Keratinocyte (primary cell): ENCODE measurements around the gene KCNJ8. TPM values are rescaled to one million over a fixed set of nuclear protein-coding genes. Genes with fewer than 3 reads are reported as not detected.

Experiments
- DNase-seq: peaks from one replicate; pipeline ENCODE4 v3.0.0-alpha.2; 2011; ENCODE audit warnings: low read depth, missing footprints, low spot score
- FAIRE-seq: peaks from 2 replicates; lab custom pipeline; 2011; peaks lifted over from hg19 to GRCh38; lab: Jason Lieb, UNC
- H2AFZ ChIP-seq: 2 replicates; pipeline ENCODE4 v1.6.0; 2012; ENCODE audit warnings: low read length, control low read depth, inconsistent platforms; ENCODE audit not compliant: control insufficient read depth
- H3K27ac ChIP-seq: 2 replicates; pipeline ENCODE4 v1.5.1; 2011; ENCODE audit warnings: low read length; ENCODE audit not compliant: control insufficient read depth, insufficient read depth
- H3K27me3 ChIP-seq: 3 replicates; pipeline ENCODE4 v1.6.0; 2011; ENCODE audit warnings: low read length; ENCODE audit not compliant: control insufficient read depth, insufficient read depth; ENCODE audit errors: extremely low read depth
- H3K36me3 ChIP-seq, 2 experiments: 2 replicates in 1 of 2; 3 replicates in 1 of 2; pipeline ENCODE4 v1.5.1; 2011; ENCODE audit warnings: low read length in 2 of 2, mild to moderate bottlenecking in 1 of 2; ENCODE audit not compliant: control insufficient read depth in 2 of 2, insufficient read depth in 2 of 2; ENCODE audit errors: extremely low read depth in 1 of 2
- H3K4me1 ChIP-seq: 3 replicates; pipeline ENCODE4 v1.5.1; 2011; ENCODE audit warnings: low read length; ENCODE audit not compliant: control insufficient read depth, insufficient read depth; ENCODE audit errors: extremely low read depth
- H3K4me2 ChIP-seq: 3 replicates; pipeline ENCODE4 v1.6.0; 2011; ENCODE audit warnings: low read depth, low read length; ENCODE audit not compliant: control insufficient read depth, insufficient read depth; ENCODE audit errors: extremely low read depth
- H3K4me3 ChIP-seq, 3 experiments: fragments of 200-600 bp in 1 of 3; sonication (generic) in 1 of 3; 2 replicates in 2 of 3; 3 replicates in 1 of 3; pipeline ENCODE4 v1.5.1; 2011 to 2016; ENCODE audit warnings: low read length in 3 of 3, mild to moderate bottlenecking in 3 of 3, control low read depth in 2 of 3, inconsistent platforms in 1 of 3, low read depth in 1 of 3, mixed read lengths in 1 of 3, mixed run types in 1 of 3, moderate library complexity in 1 of 3; ENCODE audit not compliant: control insufficient read depth in 2 of 3, insufficient read depth in 2 of 3; ENCODE audit errors: extremely low read depth in 1 of 3
- H3K79me2 ChIP-seq: 2 replicates; pipeline ENCODE4 v1.6.0; 2012; ENCODE audit warnings: low read length; ENCODE audit not compliant: control insufficient read depth, insufficient read depth
- H3K9ac ChIP-seq: 3 replicates; pipeline ENCODE4 v1.6.0; 2011; ENCODE audit warnings: low read length; ENCODE audit not compliant: control insufficient read depth, insufficient read depth; ENCODE audit errors: extremely low read depth
- H3K9me1 ChIP-seq: 3 replicates; pipeline ENCODE4 v1.6.0; 2011; ENCODE audit warnings: low read length; ENCODE audit not compliant: control insufficient read depth, insufficient read depth; ENCODE audit errors: extremely low read depth
- H3K9me3 ChIP-seq: 2 replicates; pipeline ENCODE4 v1.5.1; 2012; ENCODE audit warnings: low read depth, low read length; ENCODE audit not compliant: control insufficient read depth
- H4K20me1 ChIP-seq: 3 replicates; pipeline ENCODE4 v1.6.0; 2011; ENCODE audit warnings: low read length; ENCODE audit not compliant: control insufficient read depth, insufficient read depth; ENCODE audit errors: extremely low read depth
- CTCF ChIP-seq, 3 experiments: IDR thresholded peaks in 1 of 3; conservative IDR thresholded peaks in 1 of 3; optimal IDR thresholded peaks in 1 of 3; 2 replicates in 2 of 3; 3 replicates in 1 of 3; pipeline versions ENCODE3 to v1.5.1; 2011; ENCODE audit warnings: low read length in 3 of 3, mild to moderate bottlenecking in 3 of 3, moderate library complexity in 2 of 3, control low read depth in 1 of 3, inconsistent platforms in 1 of 3; ENCODE audit not compliant: insufficient read depth in 2 of 3; ENCODE audit errors: extremely low read depth in 1 of 3
- EZH2 ChIP-seq: IDR thresholded peaks from one replicate; pipeline ENCODE4 v1.6.1; 2012; ENCODE audit warnings: inconsistent platforms, mild to moderate bottlenecking, low read length, moderate library complexity
- dilution Hi-C: fragments of 300-500 bp; cut with MboI; formaldehyde crosslinking; loops from one replicate; pipeline ENCODE4 v1.7.0; 2020; ENCODE audit warnings: low sequenced_read_pairs; ENCODE audit not compliant: extremely low pct_ligation_motif_present
- polyA plus RNA-seq, 5 experiments: library from polyadenylated mRNA; depleted of rRNA in 3 of 5; stranded (reverse) in 3 of 5; stranded (forward) in 1 of 5; unstranded in 1 of 5; fragments of >200 nt; gene quantifications; 1 replicate in 1 of 5; 2 replicates in 3 of 5; 3 replicates in 1 of 5; pipeline versions ENCODE4 v1.2.1 to v1.2.3, GENCODE V29; 2011 to 2012; ENCODE audit warnings: missing spikeins in 2 of 5, low read depth in 1 of 5, low replicate concordance in 1 of 5

Gene KCNJ8
- polyA plus RNA-seq, 1 donor (not counting 4 experiments of a cell fraction or from before 2014, with no cell fraction given) = not detected

GRCh38 chr12:21818627-21819026 is 44.1 kb upstream of the KCNJ8 start:
- Histone ChIP-seq H3K27ac (no peak overlapping the region), H3K9me1 (no peaks in the 10 kb centered on the region), H3K79me2 (no peaks in the 10 kb centered on the region), H2AFZ (no peak overlapping the region), H3K4me2 (peak overlapping the region; percentile 10), H3K36me3 (no peaks in the 10 kb centered on the region), H3K4me3 (no peak overlapping the region), H3K9me3 (no peaks in the 10 kb centered on the region), H3K9ac (no peak overlapping the region), H3K4me1 (peaks cover 6% of the 10 kb centered on the region), H3K27me3 (no peaks in the 10 kb centered on the region), H4K20me1 (no peaks in the 10 kb centered on the region)
- FAIRE-seq (no peak), DNase-seq (no peak)
- dilution Hi-C loops = no loop called here
- TF ChIP-seq CTCF (optimal IDR thresholded peaks at IDR 0.05 in 1 of 3, IDR thresholded peaks at IDR 0.05 in 1 of 3, conservative IDR thresholded peaks at IDR 0.05 in 1 of 3; ENCODE audit: extremely low read depth in 1 of 3, insufficient read depth in 2 of 3, low read length in 3 of 3) (no peak), EZH2 (no peak)

- no peak for FAIRE-seq
- H3K4me2 ChIP-seq = no peak overlapping the region
- no peak overlapping the region for H2AFZ ChIP-seq
- dilution Hi-C loops = no loop called here
- H3K79me2 ChIP-seq = no peaks in the 10 kb centered on the region
- no peaks in the 10 kb centered on the region for H3K9me1 ChIP-seq
- no peaks in the 10 kb centered on the region for H3K27me3 ChIP-seq
- H3K4me1 ChIP-seq = peaks cover 6% of the 10 kb centered on the region
- H3K9ac ChIP-seq = no peak overlapping the region
- H3K27ac ChIP-seq = no peak overlapping the region
- no peaks in the 10 kb centered on the region for H3K36me3 ChIP-seq
- TF ChIP-seq EZH2 (no peak), CTCF (optimal IDR thresholded peaks at IDR 0.05 in 1 of 3, IDR thresholded peaks at IDR 0.05 in 1 of 3, conservative IDR thresholded peaks at IDR 0.05 in 1 of 3; ENCODE audit: extremely low read depth in 1 of 3, insufficient read depth in 2 of 3, low read length in 3 of 3) (no peak)
- no peak overlapping the region for H3K4me3 ChIP-seq
- no peaks in the 10 kb centered on the region for H4K20me1 ChIP-seq
- no peaks in the 10 kb centered on the region for H3K9me3 ChIP-seq
- DNase-seq = no peak
Measured at GRCh38 chr12:21815306-21816062, 41.0 kb upstream of the KCNJ8 start.
